WI38 (cell line): Measurements from ENCODE around the gene AGBL4.

Experiments
- H3K4me3 ChIP-seq: 2 replicates; pipeline ENCODE4 v1.5.1; 2011; ENCODE audit warnings: low read depth, mild to moderate bottlenecking, control low read depth, low read length
- CTCF ChIP-seq: IDR thresholded peaks from 2 replicates; pipeline ENCODE4 v1.5.1; 2012; ENCODE audit warnings: low read depth, mild to moderate bottlenecking, control low read depth, low read length

Gene AGBL4

GRCh38 chr1:49226758-49227157, 797.0 kb downstream of the AGBL4 start:
- H3K4me3 ChIP-seq, result no peak overlapping the region
- TF ChIP-seq CTCF, result no peak

- TF ChIP-seq CTCF, result no peak
- H3K4me3 ChIP-seq, result no peak overlapping the region
Measured at GRCh38 chr1:49225464-49225863, 798.3 kb downstream of the AGBL4 start.

GRCh38 chr1:49213301-49213700, 810.5 kb downstream of the AGBL4 start:
- H3K4me3 ChIP-seq, result no peak overlapping the region
- TF ChIP-seq CTCF, result no peak

GRCh38 chr1:49208712-49209111, 815.0 kb downstream of the AGBL4 start:
- no peak for TF ChIP-seq CTCF
- H3K4me3 ChIP-seq, result no peak overlapping the region

GRCh38 chr1:49204720-49205119, 819.0 kb downstream of the AGBL4 start:
- no peak overlapping the region for H3K4me3 ChIP-seq
- TF ChIP-seq CTCF, result no peak

GRCh38 chr1:49200738-49201137, 823.0 kb downstream of the AGBL4 start:
- TF ChIP-seq CTCF, result no peak
- H3K4me3 ChIP-seq, result no peak overlapping the region

GRCh38 chr1:49199564-49199963, 824.2 kb downstream of the AGBL4 start:
- no peak overlapping the region for H3K4me3 ChIP-seq
- TF ChIP-seq CTCF, result no peak
